H1 (cell line): Measurements from ENCODE around the gene GPHA2. TPM values are rescaled to one million over a fixed set of nuclear protein-coding genes. Genes with fewer than 3 reads are reported as not detected.

Source experiments
- CBX8 ChIP-seq: fragments of 300-800, 300-1000 bp; sonication (generic); IDR thresholded peaks from 2 replicates; pipeline ENCODE4 v1.7.1; 2016; ENCODE audit warnings: low read depth, low read length, borderline replicate concordance
- CREB1 ChIP-seq: IDR thresholded peaks from 2 replicates; pipeline ENCODE4 v1.6.1; 2012; ENCODE audit warnings: inconsistent platforms
- CTBP2 ChIP-seq: IDR thresholded peaks from 2 replicates; pipeline ENCODE4 v1.7.0; 2011; ENCODE audit warnings: borderline replicate concordance, mild to moderate bottlenecking, moderate library complexity, mixed read lengths, low read length; ENCODE audit not compliant: insufficient read depth, insufficient read length
- EP300 ChIP-seq, 2 experiments: IDR thresholded peaks; 1 replicate in 1 of 2; 2 replicates in 1 of 2; pipeline ENCODE4 v1.6.1; 2011 to 2012; ENCODE audit warnings: low read depth in 2 of 2, low read length in 2 of 2, mild to moderate bottlenecking in 2 of 2, borderline replicate concordance in 1 of 2, inconsistent platforms in 1 of 2, moderate library complexity in 1 of 2
- FOSL1 ChIP-seq: IDR thresholded peaks from 2 replicates; pipeline ENCODE4 v1.6.1; 2011; ENCODE audit warnings: mild to moderate bottlenecking, low read depth, low read length, moderate library complexity; ENCODE audit not compliant: insufficient read depth
- POLR2A ChIP-seq, 2 experiments: IDR thresholded peaks; 1 replicate in 1 of 2; 2 replicates in 1 of 2; pipeline ENCODE4 v1.6.1; 2011; ENCODE audit warnings: low read depth in 2 of 2, low read length in 2 of 2, mild to moderate bottlenecking in 2 of 2; ENCODE audit errors: control extremely low read depth in 1 of 2
- RAD21 ChIP-seq, 2 experiments: IDR thresholded peaks in 1 of 2; conservative IDR thresholded peaks in 1 of 2; 2 replicates each; pipeline ENCODE4 v1.6.1; 2011; ENCODE audit warnings: low read depth in 2 of 2, low read length in 2 of 2, improper control_type of control experiment in 1 of 2, inconsistent platforms in 1 of 2, mild to moderate bottlenecking in 1 of 2, moderate library complexity in 1 of 2
- RBBP5 ChIP-seq: IDR thresholded peaks from 2 replicates; pipeline ENCODE4 v1.7.1; 2012; ENCODE audit warnings: low read depth, mild to moderate bottlenecking, inconsistent platforms, low read length, moderate library complexity, borderline replicate concordance
- RXRA ChIP-seq: IDR thresholded peaks from 2 replicates; pipeline ENCODE4 v1.6.1; 2011; ENCODE audit warnings: low read depth, mild to moderate bottlenecking, low read length, moderate library complexity; ENCODE audit not compliant: insufficient read depth
- TBP ChIP-seq: IDR thresholded peaks from 2 replicates; pipeline ENCODE4 v1.6.1; 2011; ENCODE audit warnings: low read depth, low read length, improper control_type of control experiment
- TCF12 ChIP-seq: IDR thresholded peaks from 2 replicates; pipeline ENCODE4 v1.6.1; 2011; ENCODE audit warnings: low read depth, mild to moderate bottlenecking, low read length
- TEAD4 ChIP-seq: IDR thresholded peaks from 2 replicates; pipeline ENCODE4 v1.6.1; 2012; ENCODE audit warnings: low read depth, low read length, inconsistent platforms, mixed read lengths
- polyA plus RNA-seq, 7 experiments: library from polyadenylated mRNA; depleted of rRNA in 3 of 7; stranded (reverse) in 5 of 7; unstranded in 2 of 7; fragments of >200 nt in 5 of 7; fragments of 200-250 nt in 2 of 7; gene quantifications; 1 replicate in 5 of 7; 2 replicates in 1 of 7; 4 replicates in 1 of 7; pipeline versions ENCODE4 v1.2.1 to v1.2.3, GENCODE V29; 2011 to 2013; ENCODE audit warnings: missing spikeins in 2 of 7, mixed read lengths in 2 of 7
- total RNA-seq: library from RNA; stranded (reverse); fragmentation: NEBNext Ultra II Directional; extraction: Animal tissue kit (Norgen Biotek cat#: 25700); gene quantifications from 2 replicates; pipeline ENCODE4 v1.2.1, GENCODE V29; 2021
- TF ChIP-seq, protein P1 (sequence below), 3 experiments: IDR thresholded peaks; 1 replicate in 2 of 3; 2 replicates in 1 of 3; pipeline versions ENCODE4 v1.5.1 to v1.6.1; 2011; ENCODE audit warnings: low read length in 3 of 3, mild to moderate bottlenecking in 3 of 3, inconsistent platforms in 2 of 3, low read depth in 1 of 3, moderate library complexity in 1 of 3; ENCODE audit not compliant: insufficient read depth in 1 of 3; ENCODE audit errors: control extremely low read depth in 1 of 3
- TF ChIP-seq, protein P2 (sequence below): IDR thresholded peaks from 2 replicates; pipeline ENCODE4 v1.6.1; 2012; ENCODE audit warnings: inconsistent platforms

Gene GPHA2
- total and polyA plus RNA-seq, 2 of the 8 experiments (the other 6 are each of a cell fraction or from before 2014, with no cell fraction given), result 0.97 to 4.4 TPM

GRCh38 chr11:64935359-64936081 is at the start of gene GPHA2 (continued):
- no peak for TF ChIP-seq RBBP5
- TF ChIP-seq CBX8, result no peak
- no peak for TF ChIP-seq CREB1
- TF ChIP-seq, protein P1, sequence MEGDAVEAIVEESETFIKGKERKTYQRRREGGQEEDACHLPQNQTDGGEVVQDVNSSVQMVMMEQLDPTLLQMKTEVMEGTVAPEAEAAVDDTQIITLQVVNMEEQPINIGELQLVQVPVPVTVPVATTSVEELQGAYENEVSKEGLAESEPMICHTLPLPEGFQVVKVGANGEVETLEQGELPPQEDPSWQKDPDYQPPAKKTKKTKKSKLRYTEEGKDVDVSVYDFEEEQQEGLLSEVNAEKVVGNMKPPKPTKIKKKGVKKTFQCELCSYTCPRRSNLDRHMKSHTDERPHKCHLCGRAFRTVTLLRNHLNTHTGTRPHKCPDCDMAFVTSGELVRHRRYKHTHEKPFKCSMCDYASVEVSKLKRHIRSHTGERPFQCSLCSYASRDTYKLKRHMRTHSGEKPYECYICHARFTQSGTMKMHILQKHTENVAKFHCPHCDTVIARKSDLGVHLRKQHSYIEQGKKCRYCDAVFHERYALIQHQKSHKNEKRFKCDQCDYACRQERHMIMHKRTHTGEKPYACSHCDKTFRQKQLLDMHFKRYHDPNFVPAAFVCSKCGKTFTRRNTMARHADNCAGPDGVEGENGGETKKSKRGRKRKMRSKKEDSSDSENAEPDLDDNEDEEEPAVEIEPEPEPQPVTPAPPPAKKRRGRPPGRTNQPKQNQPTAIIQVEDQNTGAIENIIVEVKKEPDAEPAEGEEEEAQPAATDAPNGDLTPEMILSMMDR (IDR thresholded peaks at IDR 0.05; ENCODE audit: control extremely low read depth in 1 of 3, insufficient read depth in 1 of 3, low read depth in 1 of 3, low read length in 3 of 3), result peak in 2 of 3 experiments; percentile 1 to 10; a peak in 1 of 4 replicates
- TF ChIP-seq, protein P2, sequence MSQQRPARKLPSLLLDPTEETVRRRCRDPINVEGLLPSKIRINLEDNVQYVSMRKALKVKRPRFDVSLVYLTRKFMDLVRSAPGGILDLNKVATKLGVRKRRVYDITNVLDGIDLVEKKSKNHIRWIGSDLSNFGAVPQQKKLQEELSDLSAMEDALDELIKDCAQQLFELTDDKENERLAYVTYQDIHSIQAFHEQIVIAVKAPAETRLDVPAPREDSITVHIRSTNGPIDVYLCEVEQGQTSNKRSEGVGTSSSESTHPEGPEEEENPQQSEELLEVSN, result no peak
- TF ChIP-seq RXRA, result no peak
- TF ChIP-seq EP300 (IDR thresholded peaks at IDR 0.05; ENCODE audit: borderline replicate concordance in 1 of 2, low read depth in 2 of 2, low read length in 2 of 2), result no peak
- TF ChIP-seq RAD21 (IDR thresholded peaks at IDR 0.05 in 1 of 2, conservative IDR thresholded peaks at IDR 0.05 in 1 of 2; ENCODE audit: low read depth in 2 of 2, low read length in 2 of 2), result peak in 1 of 2 experiments; percentile 21; a peak in 2 of 4 replicates
- peak in 1 of 2 experiments; percentile 41; a peak in 1 of 3 replicates for TF ChIP-seq POLR2A (IDR thresholded peaks at IDR 0.05; ENCODE audit: control extremely low read depth in 1 of 2, low read depth in 2 of 2, low read length in 2 of 2)
- no peak for TF ChIP-seq TEAD4
- TF ChIP-seq CTBP2, result no peak
- TF ChIP-seq TCF12, result no peak
- TF ChIP-seq TBP, result peak; percentile 69; the same call in 1 of the 2 replicates
- TF ChIP-seq FOSL1, result no peak
